Measurements from ENCODE around the gene BMP6. TPM values are rescaled to one million over a fixed set of nuclear protein-coding genes. Genes with fewer than 3 reads are reported as not detected.

The BMP6 gene
- total RNA-seq, 2 donors from 2014 or later, result 1.0 to 2.1 TPM

DNA sequence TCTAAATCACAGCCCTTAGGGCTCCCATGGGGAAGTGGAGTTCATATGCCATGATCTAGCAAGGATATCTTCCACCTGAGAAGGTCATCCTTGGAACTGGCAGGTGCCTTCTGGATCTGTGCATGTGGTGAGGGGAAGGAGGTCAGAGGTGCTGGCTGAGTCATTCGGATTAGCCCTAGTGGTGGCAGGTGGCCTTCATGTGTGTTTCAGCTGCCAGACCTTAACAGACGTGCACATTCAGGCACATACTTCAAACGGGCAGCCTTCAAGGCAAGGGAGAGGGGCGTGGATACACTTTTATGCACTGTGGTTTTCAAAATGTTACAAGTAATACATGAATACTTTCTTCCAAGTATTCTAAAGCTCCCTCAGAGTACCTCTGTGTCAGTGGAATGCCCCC, 51.2 kb downstream of the BMP6 start:
- no peak for DNase-seq
- intact Hi-C loops (cut with DNase I, micrococcal nuclease), result no loop called here
- no peak for ATAC-seq

DNA sequence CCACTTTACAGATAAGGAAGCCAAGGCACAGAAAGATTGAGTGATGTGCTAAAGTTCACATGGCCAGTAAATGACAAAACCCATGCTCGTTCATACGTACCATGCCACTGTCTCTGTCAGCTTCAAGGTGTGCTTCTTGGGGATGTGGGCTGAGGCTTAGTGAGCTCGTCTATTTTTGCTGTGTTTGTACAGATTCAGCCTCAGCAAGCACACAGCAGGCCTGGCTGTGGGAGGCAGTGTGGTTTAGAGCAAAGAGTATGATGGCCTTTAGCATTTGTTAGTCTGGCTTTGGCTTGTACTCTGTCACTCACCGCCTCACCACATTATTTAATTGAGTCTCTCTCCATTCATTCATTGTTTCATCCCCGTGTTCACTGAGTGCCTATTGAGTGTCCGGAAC, 55.3 kb downstream of the BMP6 start:
- intact Hi-C loops (cut with DNase I, micrococcal nuclease), result no loop called here
- no peak for DNase-seq
- ATAC-seq, result no peak

DNA sequence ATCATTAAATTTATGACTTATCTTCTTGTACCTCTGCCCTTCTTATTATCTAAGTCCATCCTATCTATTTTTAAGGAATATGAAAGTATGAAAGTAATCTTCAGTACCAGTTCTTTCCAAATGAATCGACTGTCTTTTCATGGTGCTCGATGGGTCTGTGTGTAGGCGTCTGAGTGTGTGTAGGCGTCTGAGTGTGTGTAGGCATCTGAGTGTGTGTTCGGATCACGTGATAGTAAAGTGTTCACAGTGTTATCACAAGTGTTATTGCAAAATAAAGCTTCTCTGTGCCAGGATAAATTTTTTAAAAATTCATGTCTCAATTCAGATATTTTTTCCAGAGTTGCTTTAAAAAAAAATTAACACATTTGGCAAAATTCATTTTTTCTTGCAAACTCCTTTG, 58.3 kb downstream of the BMP6 start:
- ATAC-seq (no peak), DNase-seq (no peak)
- intact Hi-C loops (cut with DNase I, micrococcal nuclease), result no loop called here

DNA sequence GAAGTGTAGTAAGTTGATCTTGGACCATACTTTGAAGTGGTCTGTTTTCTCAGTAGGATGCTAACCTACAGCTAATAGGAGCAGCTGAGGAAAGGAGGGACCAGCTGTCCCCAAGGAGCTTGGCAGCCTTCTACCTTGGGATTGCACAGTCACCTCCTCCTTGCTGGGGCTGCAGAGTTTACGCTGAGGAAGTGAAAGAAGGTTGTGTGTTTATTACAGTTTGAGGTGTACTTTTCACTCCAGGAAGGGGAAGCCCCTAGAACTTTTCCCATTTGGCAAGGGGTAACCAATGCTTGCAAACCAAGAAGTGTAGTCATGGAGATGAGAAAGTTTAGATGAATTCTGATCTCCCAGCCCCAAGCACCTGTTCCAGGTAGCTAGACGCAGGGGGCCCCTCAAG, 58.8 kb downstream of the BMP6 start:
- DNase-seq, result no peak
- intact Hi-C loops (cut with DNase I, micrococcal nuclease), result no loop called here
- ATAC-seq, result no peak

DNA sequence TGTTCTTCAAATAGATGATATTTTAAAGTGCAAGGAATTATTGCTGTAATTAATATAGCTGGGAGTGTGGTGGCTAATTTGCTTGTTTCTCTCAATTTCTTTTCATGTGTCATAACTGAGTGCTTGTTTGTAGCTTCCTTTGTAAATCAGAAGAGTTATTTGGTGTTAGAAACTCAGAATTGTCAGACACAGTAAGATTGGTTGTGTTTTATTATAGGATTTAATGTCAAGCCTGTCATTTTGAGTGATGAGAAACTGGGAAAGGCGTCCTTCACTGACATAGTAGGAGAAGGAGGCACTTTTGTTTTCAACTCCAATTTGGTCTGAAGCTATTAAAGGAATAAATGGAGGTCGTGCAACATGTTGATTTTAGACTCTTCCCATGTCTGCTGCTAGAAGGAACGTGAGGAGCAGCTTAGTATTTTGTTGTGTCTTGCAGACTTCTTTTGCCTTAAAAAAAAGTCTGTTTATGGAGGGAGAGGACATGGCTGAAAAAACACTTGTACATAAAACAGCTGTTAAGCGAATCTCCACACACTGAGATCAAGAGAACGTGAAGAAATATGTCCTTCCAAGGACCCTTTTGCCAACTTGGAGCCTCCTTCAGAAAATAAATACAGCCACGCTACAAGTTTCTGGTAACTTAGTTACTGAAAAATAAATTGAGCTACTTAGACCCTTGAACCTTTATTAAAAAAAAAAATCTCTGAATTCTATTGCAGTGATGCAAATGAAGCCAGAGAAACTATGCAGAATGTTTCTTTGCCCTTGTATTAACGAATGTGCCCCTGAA, 59.5 kb downstream of the BMP6 start:
- intact Hi-C loops (cut with DNase I, micrococcal nuclease), result no loop called here
- no peak for DNase-seq
- no peak for ATAC-seq

DNA sequence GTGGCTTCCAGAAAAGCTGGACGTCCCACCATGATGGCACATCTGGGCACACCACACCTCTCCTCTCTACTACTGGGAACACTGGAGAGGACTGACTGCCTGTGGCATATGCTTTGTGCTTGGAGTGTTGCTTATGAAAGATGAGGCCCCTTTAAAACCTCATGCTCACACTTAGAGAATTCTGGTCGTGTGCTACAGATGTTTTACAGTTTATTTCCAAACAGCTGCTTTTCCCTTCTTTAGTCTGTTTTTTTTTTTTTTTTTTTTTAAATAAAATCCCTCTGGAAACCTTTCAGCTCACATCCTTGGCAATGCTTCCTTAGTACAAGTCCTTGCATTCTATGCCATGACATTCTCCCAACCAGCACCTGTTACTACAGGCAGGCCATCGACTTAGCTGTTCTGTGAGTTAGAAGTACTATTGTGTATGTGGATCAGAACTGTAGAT, 60.3 kb downstream of the BMP6 start:
- ATAC-seq, result no peak
- DNase-seq, result no peak
- intact Hi-C loops (cut with DNase I, micrococcal nuclease), result no loop called here

DNA sequence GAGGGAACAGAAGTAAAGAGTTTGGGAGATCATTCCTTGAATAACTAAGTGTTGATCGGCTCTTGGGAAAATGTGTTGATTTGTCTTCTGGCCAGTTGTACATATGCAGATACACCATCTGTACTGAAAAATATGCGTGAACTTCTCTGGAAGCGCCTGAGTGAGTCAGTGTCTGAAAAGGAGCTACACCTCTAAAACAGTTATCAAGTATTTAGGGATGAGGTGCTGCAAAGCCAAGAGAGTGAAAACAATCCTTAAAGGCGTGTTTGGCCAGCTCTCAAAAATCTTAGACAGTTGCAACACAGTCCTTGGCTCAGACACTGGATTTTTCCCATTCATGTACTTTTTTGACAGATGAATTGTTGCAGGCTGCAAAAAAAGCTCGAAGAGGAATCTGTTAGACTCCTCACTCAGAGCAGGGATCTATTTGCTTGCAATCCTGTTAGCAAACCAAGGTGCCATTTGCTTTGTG, 61.3 kb downstream of the BMP6 start:
- intact Hi-C loops (cut with DNase I, micrococcal nuclease), result no loop called here

DNA sequence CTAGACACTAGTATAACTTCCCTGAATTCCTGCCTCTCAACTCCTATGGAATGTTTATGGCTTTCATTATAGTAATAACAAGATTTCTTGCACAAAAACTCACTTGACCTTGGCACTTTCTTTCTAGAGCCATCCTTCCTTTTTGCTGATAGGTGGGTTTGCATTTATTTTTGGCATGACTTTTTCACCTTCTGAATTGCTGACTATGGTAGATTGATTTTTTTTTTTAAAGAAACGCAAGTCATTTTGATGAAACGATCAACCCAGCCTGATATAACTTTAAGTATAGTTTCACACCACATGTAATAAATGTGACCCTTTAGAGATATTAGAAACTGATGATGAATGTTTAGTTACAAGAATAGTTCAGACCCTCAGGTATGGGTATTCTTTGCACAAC, 61.8 kb downstream of the BMP6 start:
- intact Hi-C loops (cut with DNase I, micrococcal nuclease), result no loop called here
- ATAC-seq (no peak), DNase-seq (no peak)

More for the DNA sequence above, 61.3 kb downstream of the BMP6 start:
- ATAC-seq (no peak), DNase-seq (no peak)

DNA sequence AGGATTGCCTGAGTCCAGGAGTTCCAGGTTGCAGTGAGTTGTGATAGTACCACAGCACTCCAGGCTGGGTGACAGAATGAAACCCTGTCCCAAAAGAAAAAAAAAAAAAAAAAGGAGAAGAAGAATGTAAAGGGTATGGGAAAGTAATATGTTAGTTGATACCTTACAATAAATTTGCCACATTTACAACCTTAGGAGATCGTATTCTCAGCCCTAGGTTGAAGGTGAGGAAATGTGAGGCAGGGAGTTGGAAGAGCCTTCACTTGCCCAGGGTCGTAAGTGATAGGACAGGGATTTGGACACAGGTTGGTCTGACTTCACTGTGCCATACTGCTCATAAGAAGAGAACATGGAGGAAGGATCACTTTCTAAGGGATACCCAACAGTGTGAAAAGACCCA, 68.6 kb downstream of the BMP6 start:
- no peak for ATAC-seq
- intact Hi-C loops (cut with DNase I, micrococcal nuclease), result no loop called here
- DNase-seq, result no peak

DNA sequence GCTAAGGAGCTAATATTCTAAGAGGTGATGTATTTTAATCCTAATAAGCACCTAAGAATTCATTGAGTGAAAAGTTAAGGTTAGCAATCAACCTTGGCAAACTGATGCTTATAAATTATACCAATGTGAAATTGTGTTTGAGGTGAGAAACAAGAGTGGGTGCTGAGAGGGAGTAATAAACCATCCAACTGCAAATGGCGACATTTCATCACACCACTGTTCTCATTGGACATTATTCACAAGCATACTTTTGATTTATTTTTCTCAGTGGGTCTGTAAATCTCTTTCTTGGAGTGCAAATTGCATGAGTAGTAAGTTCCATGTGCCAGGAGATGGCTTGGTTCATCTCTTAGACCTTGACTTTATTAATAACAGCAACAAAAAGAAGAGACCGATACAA, 71.5 kb downstream of the BMP6 start:
- DNase-seq, result no peak
- intact Hi-C loops (cut with DNase I, micrococcal nuclease), result no loop called here
- ATAC-seq, result no peak

DNA sequence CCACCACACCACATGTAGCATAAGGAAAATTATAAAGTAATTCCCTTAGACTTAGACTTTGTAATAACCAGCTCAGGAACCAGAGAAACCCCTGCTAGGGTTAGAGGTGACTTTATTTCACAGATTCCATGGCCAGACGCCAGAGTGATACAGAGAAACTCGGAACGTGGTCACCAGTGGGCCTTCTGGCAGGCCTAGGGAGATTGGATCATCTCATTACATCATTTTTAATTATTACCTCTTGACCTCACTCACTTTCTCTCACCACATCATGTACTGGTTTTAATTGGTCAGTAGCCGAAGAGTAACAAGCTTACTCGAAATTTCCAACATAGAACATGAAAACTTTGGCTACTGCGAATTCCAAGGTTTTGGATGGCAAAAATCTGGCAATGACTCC, 72.9 kb downstream of the BMP6 start:
- no peak for ATAC-seq

DNA sequence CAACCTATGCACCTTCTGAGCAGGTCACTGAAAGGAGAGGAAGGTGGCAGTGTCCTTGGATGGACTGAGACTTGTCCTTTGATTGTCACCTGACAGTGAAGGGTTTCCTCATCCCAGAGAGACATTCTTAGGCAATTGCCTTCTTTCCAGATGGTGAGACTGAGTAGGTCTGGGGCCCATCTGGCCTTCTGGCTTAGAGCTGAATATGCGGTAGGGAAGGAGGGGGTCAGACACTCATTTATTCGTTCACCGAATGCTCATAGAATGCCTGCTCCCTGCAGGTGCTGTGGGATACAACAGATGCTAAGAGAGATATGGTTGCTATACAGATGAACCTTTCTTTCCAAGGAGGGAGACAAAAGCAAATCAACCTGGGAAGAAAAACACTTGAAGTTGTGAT, 76.8 kb downstream of the BMP6 start:
- intact Hi-C loops (cut with DNase I, micrococcal nuclease), result no loop called here
- ATAC-seq (no peak), DNase-seq (no peak)

More for the DNA sequence above, 72.9 kb downstream of the BMP6 start:
- intact Hi-C loops (cut with DNase I, micrococcal nuclease), result no loop called here
- no peak for DNase-seq

DNA sequence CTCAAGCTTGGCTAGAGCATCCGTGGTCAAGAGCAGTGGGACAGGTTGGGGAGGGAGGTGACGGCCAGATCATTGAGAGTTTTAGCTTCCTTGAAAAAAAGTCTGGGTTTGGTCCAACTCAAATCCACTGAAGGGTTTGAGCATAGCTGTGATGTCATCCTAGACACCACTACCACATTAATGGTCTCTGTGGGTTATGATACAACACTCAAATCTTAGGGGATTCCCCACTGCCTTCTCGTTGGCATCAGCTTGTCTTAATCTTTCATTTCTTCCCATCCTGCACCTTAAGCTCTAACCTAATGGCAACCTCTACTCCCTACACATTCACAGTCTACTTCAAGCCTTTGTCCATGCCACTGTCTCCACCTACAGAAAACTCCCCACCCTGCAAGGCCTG, 77.3 kb downstream of the BMP6 start:
- DNase-seq (no peak), ATAC-seq (no peak)
- intact Hi-C loops (cut with DNase I, micrococcal nuclease), result no loop called here

DNA sequence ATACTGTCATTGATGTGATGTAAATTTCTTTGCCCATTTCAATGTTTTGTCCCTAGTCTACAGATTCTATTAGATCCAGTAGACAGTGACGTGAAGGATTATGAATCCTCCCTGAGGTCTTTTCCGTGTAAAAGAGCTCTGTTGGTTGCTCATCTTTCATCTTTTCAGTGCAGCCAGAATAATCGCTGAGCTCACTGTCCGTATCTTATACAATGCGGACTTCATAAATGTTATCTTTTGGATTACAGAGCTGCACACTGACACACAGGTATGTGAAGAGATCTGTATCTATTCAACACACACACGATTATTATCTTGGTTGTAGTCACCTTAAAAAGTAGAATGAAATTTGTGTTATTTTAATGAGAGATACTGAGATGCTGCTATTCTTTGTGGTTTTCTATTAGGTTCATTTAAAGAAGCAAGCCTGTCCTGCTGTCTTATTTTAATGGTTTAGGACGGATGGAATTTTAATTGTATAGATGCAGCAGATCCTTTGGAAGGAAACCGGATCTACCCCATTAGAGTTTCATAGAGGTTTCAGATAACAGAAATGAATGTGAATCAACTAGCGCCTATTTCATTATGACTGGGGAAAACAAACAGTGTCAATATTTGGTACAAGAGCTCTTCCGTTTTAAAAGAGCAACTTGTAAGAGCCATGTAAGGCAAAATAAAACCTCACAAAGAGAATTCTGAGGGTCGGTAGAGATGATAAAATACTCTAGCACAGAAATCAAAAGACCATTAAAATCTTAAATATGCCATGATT, 79.4 kb downstream of the BMP6 start:
- intact Hi-C loops (cut with DNase I, micrococcal nuclease), result no loop called here
- DNase-seq (no peak), ATAC-seq (no peak)

DNA sequence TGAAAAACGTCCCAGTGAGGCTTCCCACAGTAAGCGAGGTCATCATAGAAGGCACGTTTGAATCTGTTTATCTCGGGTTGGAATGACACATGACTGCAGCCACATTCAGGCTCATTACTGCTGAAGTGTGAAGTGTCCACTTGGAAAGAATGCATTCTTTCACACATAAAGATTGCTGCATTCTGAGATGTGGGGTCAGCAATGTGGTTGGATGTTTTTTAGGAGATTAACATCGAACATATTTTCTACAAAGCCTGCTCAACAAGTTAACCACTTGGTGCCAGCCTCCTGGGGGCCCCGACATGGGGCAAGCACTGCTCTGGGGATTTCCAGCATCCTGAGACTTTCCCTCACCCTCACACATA, 79.9 kb downstream of the BMP6 start:
- intact Hi-C loops (cut with DNase I, micrococcal nuclease), result no loop called here
- DNase-seq (no peak), ATAC-seq (no peak)

DNA sequence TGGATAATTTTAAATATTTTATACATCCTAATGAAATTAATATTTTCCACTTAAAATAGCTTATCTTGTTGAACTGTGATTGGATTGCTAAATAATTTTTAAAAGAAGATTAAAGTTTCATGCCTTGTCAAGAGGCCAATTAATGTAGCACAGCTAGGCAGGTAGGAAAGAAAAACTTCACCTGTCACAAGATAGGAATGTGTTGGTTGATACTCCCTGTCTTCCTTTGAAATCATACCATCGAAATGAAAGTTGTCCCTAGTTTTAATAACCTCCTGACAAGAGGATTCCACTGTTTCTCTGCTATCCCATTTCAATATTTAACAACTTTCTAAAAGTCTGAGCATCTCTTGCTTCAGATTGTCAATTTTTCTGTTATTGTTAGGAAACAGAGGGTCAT, 80.8 kb downstream of the BMP6 start:
- ATAC-seq (no peak), DNase-seq (no peak)
- intact Hi-C loops (cut with DNase I, micrococcal nuclease), result no loop called here

DNA sequence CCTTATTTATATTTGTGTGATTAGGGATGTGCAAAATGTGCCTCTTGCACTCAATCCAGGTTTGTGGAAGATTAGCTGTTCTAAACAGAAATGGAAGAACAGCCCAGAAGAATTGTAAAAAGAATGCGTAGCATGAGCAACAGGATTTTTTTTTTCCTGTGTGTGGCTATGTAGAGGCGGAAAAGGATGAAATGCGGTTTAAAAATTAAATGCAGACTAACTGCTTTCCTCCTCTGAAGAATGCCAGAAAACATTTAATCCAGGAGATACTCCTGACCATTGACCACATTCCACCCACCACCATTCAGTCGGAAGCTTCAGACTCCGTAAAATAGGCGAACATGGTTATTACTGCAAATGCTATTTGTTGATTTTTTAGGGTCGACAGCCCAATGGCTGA, 83.4 kb downstream of the BMP6 start:
- intact Hi-C loops (cut with DNase I, micrococcal nuclease), result no loop called here
- no peak for ATAC-seq
- no peak for DNase-seq

DNA sequence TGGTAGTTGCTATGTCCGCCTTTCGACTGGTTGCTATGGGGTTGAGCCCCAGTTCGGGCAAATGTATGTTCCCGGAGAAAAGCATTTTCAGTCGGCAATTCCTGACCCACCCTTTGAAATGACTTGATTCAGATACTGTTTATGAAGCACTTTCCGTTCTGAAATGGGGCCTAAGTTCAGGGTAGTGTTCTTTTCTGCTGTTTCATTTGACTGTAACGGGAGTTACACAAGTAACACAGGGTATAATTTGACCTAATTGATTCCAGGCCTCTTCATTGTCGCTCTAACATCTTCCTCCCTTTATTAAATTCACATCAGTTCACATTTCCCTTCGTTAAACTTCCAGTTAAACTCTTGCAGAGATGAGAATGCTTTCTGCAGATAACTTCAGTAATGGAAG, 85.5 kb downstream of the BMP6 start:
- ATAC-seq (no peak), DNase-seq (no peak)
- intact Hi-C loops (cut with DNase I, micrococcal nuclease), result no loop called here

DNA sequence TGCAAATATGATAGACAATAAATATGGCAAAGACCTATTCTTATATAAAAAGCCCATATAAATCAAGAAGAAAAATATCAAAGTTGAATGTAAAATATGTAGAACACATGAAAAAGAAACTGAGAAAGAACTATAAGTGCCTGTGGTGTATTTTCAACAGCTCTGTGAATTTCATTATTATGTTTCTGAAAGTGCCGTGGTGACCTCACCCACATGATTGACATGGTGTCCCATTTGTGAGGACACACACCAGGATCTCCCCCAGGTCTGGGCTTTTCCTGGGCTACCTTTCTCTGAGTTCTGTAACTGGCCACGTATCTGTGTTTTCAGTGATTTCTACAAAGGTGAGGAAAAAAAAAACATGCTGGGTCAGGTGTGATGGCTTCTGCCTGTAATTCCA, 86.7 kb downstream of the BMP6 start:
- intact Hi-C loops (cut with DNase I, micrococcal nuclease), result no loop called here
- ATAC-seq (no peak), DNase-seq (no peak)

DNA sequence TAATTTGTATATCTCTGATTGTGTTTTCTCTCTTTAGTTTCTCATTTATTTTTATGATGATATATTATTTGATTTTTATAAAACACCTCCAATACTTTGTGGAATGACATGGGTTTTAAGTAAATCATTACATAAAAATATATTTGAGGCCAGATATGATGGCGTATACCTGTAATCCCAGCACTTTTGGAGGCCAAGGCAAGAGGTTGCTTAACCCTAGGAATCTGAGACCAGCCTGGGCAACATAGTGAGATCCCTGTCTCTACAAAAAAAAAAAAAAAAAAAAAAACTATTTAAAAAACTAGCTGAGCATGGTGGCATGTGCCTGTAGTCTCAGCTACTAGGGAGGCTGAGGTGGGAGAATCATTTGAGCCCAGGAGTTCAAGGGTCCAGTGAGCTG, 87.3 kb downstream of the BMP6 start:
- ATAC-seq, result no peak
- intact Hi-C loops (cut with DNase I, micrococcal nuclease), result no loop called here
- no peak for DNase-seq

DNA sequence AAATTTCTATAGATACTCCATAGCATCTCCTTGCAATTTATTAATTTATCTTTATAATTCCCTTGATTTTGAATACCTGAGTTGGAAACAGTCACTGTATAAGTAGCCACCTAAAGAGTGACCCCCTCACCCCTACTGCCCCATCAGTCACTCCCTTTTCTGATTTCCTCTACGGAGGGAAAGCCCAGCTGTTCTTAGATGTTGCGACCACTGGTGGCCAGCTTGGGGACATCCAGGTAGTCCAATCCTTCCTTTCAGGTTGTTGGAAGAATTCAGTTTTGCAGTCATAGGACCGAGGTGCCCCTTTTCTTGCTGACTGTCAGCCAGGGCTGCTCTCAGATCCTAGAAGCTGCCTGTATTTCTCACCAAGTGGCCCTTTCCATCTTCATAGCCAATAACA, 87.8 kb downstream of the BMP6 start:
- ATAC-seq (no peak), DNase-seq (no peak)

More for the DNA sequence above, 87.8 kb downstream of the BMP6 start:
- intact Hi-C loops (cut with DNase I, micrococcal nuclease), result no loop called here
